Hepatic stellate cell (primary cell): ENCODE measurements around the gene PARD3B.

Experiments
- DNase-seq: peaks from one replicate; pipeline ENCODE4 v3.0.0; 2011; ENCODE audit warnings: low spot score

Gene PARD3B

DNA sequence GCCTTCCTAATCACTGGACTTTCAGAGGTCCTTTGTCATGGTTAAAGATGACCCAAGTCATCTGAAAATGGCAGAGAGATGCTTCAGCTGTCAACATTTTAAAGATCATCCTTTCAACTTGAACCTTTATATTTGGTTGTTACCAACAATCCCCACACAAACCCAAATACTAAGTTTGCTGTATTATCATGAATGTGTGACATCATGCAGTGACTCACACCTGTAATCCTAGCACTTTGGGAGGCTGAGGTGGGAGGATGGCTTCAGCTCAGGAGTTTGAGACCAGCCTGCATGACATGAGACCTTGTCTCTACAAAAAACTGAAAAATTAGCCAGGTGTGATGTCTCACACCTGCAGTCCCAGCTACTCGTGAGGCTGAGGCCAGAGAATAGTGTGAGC is 1081.8 kb downstream of the PARD3B start:
- DNase-seq: no peak

DNA sequence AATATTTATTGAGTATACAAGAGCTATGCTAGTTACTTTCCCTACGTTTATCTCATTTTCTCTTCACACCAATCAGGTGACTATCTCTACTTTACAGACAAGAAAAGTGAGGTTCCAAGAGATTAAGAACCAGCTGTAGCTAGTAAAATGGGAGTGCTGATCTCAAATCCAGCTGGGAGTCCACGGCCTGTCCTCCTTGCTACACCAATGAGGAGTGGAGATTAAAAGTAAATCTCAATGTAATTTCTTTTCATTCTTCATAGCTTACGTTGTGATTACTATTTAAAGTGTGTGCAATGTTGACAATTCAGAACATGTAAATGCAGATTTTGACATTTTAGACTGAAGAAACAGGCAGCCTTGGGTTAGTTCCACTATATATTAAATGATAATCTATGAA is 1083.1 kb downstream of the PARD3B start:
- DNase-seq: no peak

DNA sequence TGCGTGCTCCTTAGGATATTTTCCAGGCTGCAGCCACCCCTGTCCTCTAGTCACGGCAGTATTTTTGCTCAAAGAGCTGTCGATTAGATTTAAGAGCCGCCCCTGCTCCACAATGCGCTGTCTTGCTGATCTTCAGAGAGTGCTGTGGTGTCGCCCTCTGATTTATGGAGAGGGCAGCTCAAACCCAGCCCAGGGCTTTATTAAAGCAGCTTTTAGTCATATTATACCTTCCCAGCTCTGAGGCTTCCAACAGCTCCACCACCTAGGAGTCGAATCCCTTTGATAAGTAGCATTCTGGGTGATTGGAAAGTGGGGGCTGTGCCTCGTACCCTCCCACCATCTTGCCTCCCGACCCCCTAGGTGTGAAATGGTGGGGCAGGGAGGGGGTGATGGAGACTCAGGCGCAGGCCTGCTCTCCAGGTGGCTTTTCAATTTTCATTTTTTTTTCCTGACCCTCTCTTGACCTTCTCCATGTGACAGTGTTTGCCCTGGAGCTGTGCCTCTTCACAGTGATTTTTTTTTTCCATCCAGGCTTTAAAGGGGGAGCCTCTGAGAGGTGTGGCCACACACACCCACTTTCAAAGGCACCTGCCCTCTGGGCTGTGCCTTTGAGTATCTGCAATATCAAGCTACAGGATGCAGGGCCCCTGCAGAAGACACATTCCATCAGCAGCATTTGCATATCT is 1084.0 kb downstream of the PARD3B start:
- DNase-seq: no peak

DNA sequence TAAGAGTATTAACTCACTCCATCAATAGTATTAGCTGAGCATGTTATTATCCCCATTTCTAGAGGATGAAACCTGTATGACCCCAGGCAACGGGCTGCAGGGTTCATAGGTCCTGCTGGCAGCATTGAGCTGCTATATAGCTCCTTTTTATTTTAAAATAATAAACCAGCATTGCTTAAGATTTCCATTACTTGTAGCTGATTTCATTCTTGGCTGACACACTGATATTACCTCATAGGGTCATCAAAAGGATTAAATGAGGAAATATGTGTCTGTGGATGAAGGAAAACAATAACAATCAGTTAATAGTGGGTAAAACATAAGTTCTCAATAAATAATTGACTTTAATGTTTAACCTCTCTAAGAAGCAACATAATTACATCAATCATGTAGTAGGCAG is 1088.7 kb downstream of the PARD3B start:
- no peak for DNase-seq

DNA sequence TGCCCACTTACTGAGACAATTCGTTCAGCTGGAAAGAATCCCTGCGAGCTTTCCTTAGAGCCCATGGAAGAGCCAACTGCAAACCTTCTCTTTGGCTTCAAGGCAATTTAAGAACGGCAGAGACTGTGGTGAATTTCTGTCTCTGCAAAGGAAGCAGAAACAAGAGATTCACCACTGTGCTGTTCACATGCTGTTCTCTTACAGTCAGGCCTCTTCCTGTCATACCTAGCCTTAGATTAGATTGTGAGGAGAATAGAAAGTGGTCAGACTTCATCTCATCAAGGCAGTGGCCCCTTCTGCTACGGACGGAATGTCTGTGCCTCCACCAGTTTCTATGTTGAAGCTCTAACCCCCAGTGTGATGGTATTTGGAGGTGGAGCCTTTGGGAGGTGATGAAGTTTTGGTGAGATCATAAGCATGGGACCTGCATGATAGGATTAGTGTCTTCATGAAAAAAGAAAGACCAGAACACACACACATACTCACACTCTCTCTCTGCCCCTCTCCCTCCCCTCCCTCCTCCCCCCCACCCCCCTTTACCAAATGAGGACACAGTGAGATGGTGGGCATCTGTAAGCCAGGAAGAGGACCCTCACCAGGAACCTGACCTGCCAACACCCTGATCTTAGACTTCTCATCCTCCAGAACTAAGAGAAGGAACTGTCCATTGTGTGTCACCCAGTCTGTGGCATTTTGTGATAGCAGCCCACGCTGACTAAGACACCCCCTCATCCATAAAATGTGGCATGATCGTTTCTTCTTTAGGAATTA is 1091.5 kb downstream of the PARD3B start:
- DNase-seq: no peak

DNA sequence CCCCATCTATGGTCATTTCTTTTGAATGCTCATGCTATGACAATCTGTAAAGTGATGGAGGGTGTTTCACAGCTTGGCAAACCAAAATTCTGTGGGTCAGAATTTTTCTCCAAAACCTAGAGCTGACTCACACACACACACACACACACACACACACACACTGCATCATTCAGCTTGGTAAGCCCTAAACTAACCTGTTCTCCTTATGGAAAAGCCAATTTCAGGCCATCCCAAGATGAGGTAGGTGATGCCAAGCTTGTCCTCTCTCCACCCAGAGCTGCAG is 1092.0 kb downstream of the PARD3B start:
- no peak for DNase-seq

DNA sequence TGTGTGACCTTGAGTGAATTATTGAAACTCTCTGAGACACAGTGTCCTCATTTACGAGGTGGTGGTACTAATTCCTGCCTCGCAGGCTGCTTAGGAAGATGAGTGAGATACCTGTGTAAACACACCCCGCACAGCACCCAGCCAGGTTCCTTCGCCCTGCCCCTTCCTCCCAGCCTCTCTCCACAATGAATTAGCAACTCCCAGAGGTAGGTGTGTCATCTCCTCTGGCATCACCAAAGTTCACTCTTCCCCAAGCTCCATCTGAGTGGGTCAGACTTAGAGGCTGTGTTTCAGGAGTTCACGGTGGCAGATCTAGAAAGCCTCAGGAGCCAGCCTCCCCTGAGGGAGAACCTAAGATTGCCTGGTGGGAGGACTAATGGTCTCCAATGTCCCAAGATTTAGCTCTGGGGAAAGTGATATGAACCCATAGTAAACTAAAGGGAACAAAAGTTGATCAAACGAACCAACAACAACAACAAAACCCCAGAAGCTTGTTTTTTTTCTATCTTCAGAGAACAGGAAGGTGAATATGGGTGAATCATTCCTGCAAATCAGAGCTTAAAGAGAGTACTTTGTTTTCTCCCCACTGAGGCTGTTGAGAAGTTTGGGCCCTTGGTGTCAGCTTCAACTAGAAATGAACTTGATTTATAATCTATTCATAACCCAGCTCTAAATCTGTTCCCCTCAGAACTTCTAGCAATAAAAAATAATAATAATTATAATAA is 1092.7 kb downstream of the PARD3B start:
- no peak for DNase-seq

DNA sequence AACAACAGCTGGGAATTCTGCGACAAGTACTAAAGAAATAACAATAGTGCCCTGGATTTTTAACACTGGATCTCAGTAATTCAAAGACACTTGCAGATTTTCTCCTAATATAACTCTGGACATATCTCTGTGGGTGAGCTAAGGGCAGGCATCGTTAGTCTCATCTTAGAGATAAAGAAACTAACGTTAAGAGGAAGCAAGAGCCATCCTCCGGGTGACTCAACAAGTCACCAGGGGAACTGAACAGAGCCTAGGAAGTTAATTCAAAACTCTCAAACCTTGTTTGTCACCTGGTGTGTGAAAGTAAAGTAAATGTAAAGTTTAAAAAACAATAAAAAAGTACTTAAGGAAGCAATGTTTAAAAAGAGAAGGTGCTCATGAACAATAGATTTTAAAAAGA is 1095.4 kb downstream of the PARD3B start:
- DNase-seq: no peak

DNA sequence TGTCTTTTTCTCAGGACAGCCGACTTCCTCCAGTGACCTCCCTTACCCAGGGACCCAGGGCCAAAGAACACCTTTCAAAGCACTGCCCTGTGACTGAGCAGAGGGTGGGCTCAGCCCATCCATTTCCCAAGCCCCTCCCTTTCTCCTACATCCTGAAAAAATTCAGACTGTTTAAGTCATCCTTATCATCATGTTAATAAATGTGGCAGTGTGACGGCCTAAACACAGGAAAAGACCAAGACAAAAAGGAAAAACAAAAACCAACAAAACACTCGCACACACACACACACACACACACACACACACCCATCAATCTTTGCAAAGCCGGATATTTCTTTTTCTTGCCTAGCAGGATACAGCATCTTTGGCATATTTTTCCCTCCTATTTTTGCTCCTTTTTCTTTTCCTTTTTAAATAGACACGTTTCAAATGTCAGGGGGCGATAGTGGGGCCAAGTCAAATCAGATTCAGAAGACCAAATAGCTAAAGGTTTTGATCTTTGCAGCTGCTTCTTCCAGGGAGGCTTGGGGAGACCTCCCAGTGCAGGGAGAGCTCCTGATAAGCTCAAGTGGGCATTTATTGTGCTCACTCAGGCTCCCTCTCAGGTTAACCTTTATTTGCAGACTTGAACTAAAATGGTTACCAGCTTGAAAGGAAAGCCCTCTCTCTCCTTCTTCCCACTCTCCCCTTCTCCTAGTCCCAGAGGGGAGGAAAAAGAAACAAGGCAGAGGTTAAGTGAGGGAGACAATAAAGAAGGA is 1097.5 kb downstream of the PARD3B start:
- DNase-seq: no peak

DNA sequence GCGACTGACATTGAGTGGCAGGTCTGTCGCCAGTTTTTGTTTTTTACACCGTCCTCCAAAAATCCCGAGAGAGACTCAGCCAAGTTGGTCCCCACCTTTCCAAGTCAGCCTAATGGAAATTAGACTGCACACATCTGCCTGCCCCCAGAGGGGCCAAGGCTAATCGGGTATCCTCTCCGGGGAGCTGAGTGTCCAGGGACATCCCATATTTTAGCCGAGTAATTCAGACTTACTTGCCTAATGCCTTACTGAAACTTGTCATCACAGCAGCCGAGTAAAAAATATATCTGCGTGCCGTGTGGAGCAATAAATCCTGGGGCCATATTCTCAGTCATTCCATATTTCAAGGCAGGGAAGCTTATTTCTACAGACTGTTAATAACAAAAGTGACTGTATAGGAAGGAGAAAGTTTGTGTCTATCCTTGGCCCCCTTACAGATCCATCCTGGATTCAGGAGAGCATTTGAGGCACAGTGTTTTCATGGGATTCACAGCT is 1098.2 kb downstream of the PARD3B start:
- no peak for DNase-seq

DNA sequence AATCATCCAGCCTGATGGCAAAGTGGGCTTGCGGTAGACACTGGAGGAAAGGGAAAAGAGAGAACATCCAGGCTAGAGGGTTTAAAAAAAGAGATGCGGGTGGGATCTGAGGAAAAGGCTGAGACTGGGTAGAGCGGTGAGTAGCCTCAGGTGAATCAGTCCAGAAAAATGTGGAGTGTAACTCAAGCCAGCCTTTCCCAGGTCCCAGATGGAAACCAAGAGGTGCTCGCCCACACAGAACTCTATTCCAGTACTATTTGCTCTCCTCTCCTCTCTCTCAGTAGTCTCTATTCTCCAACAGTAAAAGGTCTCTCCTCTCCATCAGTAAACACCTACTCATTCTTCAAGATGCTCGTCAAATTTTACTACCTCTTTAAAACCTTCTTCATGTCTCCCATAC is 1098.7 kb downstream of the PARD3B start:
- DNase-seq: no peak

DNA sequence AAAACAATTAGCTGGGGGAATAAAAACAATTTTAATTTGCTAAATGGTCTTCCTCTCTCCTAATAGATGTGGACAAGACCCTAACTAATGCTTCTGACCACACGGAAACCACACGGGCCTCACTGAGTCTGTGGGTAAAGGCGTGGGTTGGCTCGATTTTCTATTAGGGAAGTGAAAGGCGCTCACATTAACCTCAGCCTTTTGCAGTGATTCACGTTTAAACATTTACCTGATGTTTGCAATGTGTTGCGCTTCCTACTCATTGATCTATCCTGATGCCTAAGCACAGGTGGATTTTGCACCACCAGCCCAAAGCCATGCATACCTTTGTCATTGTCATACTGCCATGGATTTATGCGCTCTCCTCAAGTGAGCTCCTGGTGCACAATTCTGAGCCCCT is 1101.4 kb downstream of the PARD3B start:
- no peak for DNase-seq

DNA sequence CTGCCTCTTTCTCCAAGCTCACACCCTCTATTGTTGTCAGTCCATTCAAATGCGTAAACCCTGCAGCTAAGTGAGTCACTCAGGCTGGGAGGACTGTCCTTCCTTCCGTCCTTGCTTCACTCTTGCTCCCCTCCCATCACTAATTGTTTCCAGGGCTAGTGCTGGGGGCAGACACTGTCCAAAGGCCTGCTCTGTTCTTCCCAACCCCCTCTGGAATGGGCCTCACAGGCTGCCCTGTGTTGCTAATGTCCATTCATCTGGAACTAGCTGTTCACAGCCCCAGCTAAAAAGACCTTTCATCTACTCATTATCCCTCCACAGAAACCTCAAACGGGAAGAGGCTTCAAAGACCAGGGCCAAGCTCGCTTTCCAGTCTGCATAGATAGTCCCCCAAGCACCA is 1105.2 kb downstream of the PARD3B start:
- DNase-seq: no peak

DNA sequence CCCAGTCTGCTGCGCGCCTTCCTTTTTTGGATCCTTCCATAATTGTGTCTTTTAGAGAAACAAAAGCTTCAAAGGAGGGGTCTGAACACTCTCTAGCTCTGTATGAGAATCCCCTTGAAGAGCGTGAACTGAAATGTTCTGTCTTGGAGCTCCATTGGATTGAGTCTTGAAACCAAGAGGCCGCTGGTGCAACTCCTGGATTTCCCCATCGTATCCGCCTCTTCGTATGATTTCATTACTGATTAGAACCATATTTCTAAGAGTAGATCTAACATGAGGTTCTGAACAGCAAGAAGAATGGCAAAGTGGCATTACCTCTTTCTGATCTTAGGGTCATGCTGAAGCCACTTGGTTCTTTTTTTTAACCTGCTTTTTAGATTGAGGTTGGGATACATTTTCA is 1105.7 kb downstream of the PARD3B start:
- no peak for DNase-seq

DNA sequence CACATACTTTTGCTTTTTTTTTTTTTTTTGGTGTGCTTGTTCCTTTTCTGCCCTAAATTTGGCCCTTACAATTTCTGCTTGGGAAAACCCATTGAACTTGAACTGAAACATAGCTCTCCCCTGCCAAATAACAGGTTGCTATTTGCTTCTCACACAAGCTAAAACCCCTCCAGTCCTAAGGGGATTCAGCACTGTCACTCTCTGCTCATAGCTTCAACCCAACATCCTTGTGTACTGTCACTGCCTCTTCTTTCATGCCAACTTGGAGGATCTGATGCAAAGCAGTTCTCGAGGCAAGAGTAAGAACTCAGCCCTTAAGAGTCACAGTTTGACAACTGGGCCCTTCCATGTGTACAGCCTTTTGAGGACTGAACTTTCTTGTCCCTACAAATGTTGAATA is 1106.4 kb downstream of the PARD3B start:
- DNase-seq: no peak

DNA sequence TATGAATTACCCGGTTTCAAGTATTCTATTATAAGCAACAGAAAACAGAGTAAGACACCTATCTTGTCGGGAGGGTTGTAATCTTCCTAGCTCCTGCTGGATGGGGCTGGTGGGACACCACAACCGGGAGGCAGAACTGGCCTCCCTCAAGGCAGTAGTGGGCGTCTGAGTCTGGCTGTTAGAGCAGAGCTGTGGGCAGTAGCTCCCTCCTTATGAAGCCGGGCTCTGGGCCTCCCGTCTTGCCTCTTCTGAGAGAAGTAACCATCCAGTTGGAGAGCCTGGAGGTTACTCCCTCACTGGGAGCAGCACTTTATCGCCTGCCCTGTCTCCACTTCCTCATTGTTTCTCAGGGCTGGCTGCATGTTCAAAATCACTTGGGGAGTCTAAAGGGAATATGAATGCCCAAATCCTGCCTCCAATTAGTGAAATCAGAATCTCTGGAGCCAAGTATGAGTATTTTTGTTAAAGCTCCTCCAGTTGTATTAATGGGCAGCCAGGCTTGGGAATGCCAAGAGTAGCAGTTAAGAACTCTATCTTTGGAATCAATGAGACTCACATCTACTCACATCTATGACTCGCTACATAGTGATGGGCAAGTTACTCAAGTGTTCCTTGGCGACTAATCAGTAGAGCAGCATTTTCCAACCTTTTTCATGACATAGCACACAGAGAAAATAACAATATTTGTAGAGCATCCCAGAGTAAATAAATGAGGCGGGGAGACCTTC is 1109.8 kb downstream of the PARD3B start:
- peak; percentile 55 for DNase-seq

DNA sequence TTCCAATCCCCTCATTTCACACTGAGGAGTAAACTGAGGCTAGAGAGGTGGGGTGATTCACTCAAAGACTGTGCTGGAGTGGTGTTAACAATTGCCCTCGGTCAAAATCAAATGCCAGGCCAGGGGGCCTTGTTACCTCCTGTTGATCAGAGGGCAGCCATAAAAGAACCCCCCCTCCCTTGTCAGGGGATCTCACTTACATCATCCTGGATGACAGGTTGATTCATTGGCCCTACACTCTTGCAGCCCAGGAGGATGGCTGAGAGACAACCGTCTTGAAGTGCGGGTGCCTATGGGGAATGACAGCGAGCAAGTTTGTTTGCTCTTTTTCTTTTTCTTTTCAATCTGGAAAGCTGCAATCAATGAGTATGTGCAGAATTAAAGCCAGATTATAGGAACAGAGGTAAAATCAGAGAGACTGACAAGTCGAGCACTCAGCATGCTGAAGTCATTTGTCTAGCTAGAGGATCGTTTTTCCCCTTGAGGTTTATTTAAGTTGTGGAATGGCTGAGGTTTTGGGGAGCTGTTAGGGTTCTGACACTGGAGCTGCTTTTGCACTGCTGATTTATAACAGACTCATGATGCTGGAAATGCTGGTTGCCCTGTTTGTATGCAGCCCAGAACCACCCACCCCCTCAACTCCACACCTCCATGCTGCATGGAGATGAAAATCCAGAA is 1110.6 kb downstream of the PARD3B start:
- DNase-seq: no peak

DNA sequence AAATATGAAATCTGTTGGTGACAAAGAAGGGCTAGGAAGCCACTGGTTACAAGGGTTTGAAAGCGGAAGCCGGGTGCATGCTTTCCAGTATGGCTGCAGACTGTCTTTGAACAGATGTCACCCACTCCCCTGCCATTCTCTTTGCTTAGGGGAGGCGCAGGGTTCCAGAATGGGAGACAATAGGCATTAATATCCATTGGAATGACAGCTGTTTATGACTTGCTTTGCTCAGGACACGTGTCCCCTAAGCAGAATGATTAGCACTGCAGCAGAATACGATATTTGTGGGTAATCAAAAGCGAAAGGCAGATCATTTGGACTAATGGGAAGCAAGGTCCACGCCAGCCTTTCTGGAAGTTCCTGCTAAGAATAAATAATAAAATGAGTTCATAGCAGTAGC is 1111.2 kb downstream of the PARD3B start:
- no peak for DNase-seq

DNA sequence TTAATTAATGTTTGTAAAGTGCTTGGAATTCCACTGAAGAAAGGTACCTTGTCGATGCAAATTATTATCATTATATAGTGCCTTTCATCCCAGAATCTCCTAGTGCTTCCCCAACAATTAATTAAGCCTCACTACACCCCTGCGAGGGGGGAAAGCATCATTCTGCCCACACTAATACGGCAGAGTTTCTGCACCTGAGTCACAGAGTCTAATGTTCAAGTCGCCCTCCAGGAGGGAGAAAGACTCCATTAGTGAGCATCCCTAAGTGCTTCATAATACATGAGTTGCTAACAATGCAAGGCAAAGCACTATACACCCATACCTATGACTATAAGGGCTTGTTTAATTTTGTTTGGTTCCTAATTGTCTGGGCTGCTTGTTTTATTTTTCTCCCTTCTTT is 1111.7 kb downstream of the PARD3B start:
- no peak for DNase-seq

DNA sequence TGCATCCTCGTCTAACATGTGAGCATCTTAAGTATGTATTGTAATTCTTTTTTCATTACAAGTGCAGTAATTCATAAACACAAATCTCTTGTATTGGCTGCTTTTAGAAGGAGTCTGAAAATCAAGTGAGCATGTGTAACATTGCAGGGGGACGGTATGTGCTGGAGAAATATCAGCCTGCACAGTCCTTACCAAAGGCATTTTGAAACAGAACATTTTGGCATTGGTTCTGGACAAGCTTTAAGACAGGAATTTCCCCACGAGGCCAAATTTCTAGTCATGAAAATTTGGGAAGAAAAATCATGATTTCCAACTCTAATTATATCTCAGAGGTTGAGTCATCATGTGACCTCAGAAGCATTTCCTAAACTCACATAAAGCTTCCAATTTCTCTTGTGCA is 1112.3 kb downstream of the PARD3B start:
- DNase-seq: peak; percentile 12

DNA sequence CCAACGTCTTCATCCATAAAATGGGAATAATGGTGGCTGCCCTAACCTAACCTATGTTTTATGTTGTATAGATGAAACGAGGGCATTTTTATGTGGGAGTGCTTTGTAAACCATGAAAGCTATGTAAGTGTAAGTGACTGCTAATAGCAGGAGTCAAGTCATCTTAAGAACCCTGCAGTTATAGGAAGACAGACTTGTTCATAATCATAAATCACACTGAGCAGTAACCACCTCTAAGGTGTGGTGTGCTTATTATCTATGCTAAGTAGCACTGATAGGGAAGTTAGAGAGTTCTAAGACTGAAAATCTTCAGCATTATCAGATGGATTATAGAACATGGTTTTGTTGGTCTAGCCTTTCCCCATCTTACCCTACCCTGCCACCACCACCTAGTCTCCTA is 1112.8 kb downstream of the PARD3B start:
- DNase-seq: no peak
